Thoracic aorta (tissue), 2 donors: ENCODE data around the gene TSC2. TPM values are rescaled to one million over a fixed set of nuclear protein-coding genes. Genes with fewer than 3 reads are reported as not detected.

Experiments used
- ATAC-seq: fragments of 150-250 bp; one replicate; pipeline ENCODE4 v1.8.0; 2017; ENCODE audit warnings: low read depth; ENCODE audit not compliant: insufficient number of reproducible peaks, low FRiP score
- DNase-seq: peaks from one replicate; pipeline ENCODE4 v3.0.0-alpha.2; 2020; ENCODE audit warnings: low spot score
- H3K27ac ChIP-seq, 2 donors: fragments of 200-600 bp; sonication (generic); 1 replicate in 1 of 2; 2 replicates in 1 of 2; pipeline ENCODE4 v1.5.1; 2016; ENCODE audit warnings: mild to moderate bottlenecking in 2 of 2, moderate library complexity in 2 of 2
- H3K27me3 ChIP-seq: fragments of 200-600 bp; sonication (generic); replicated peaks from 2 replicates; pipeline ENCODE4 v1.6.0; 2016; ENCODE audit warnings: mild to moderate bottlenecking; ENCODE audit not compliant: insufficient read depth
- H3K36me3 ChIP-seq: fragments of 200-600 bp; sonication (generic); one replicate; pipeline ENCODE4 v1.5.1; 2016
- H3K4me1 ChIP-seq, 2 donors: fragments of 200-600 bp; sonication (generic); 1 replicate in 1 of 2; 2 replicates in 1 of 2; pipeline versions ENCODE4 v1.5.1 to v1.6.0; 2016; ENCODE audit warnings: low read depth in 2 of 2, mild to moderate bottlenecking in 1 of 2; ENCODE audit not compliant: control insufficient read depth in 1 of 2
- H3K4me3 ChIP-seq: fragments of 200-600 bp; sonication (generic); 2 replicates; pipeline ENCODE4 v1.5.1; 2016; ENCODE audit warnings: mild to moderate bottlenecking
- H3K9me3 ChIP-seq: fragments of 200-600 bp; sonication (generic); 2 replicates; pipeline ENCODE4 v1.5.1; 2016
- CTCF ChIP-seq: fragments of 200-600 bp; sonication (generic); IDR thresholded peaks from one replicate; pipeline ENCODE4 v1.5.1; 2019; ENCODE audit warnings: antibody characterized with exemption
- total RNA-seq, 2 donors: library from RNA; depleted of rRNA; stranded (reverse); fragments of >200 nt; gene quantifications; one replicate each; pipeline versions ENCODE4 v1.1.0 to v1.2.3, GENCODE V29; 2016

TSC2 gene
- total RNA-seq, 2 donors from 2014 or later, result 112 to 123 TPM

DNA sequence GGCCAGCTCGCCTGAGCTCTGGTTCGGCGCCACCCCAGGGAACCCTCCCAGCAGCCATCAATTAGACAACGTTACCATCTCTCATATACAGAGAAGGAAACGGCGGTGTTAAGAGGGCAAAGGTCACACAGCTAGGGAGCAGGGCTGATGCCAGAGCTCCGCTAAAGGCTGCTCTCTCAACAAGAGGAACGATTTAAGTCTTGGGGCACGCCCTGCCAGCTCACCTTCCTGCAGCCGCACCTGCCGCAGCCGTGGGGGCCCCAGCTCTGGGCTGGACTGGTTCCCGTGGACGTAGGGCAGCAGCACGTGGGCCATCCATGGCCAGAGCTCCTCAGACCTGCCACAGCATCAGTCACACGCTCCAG is 44.5 kb downstream of the TSC2 start:
- no peak overlapping the region for H3K27ac ChIP-seq
- peaks cover 89% of the 10 kb centered on the region for H3K36me3 ChIP-seq
- DNase-seq (no peak), ATAC-seq (no peak)
- H3K9me3 ChIP-seq, result no peaks in the 10 kb centered on the region
- no peaks in the 10 kb centered on the region for H3K4me1 ChIP-seq
- no peaks in the 10 kb centered on the region for H3K27me3 ChIP-seq
- no peak for TF ChIP-seq CTCF
- no peak overlapping the region for H3K4me3 ChIP-seq

GRCh38 chr16:2092866-2093265 is 45.1 kb downstream of the TSC2 start:
- Histone ChIP-seq H3K27me3 (no peaks in the 10 kb centered on the region), H3K9me3 (no peaks in the 10 kb centered on the region), H3K36me3 (peaks cover 95% of the 10 kb centered on the region), H3K4me3 (no peak overlapping the region), H3K4me1 (no peaks in the 10 kb centered on the region), H3K27ac (no peak overlapping the region)
- ATAC-seq (no peak), DNase-seq (no peak)
- TF ChIP-seq CTCF, result no peak

- DNase-seq (no peak), ATAC-seq (no peak)
- Histone ChIP-seq H3K27me3 (no peaks in the 10 kb centered on the region), H3K9me3 (no peaks in the 10 kb centered on the region), H3K4me1 (no peaks in the 10 kb centered on the region), H3K4me3 (no peak overlapping the region), H3K36me3 (peaks cover 86% of the 10 kb centered on the region), H3K27ac (no peak overlapping the region)
- no peak for TF ChIP-seq CTCF
Observed at GRCh38 chr16:2093793-2094192, 46.0 kb downstream of the TSC2 start.

- H3K27me3 ChIP-seq, result no peaks in the 10 kb centered on the region
- no peak for TF ChIP-seq CTCF
- peaks cover 84% of the 10 kb centered on the region for H3K36me3 ChIP-seq
- ATAC-seq (peak; percentile 72), DNase-seq (no peak)
- peak overlapping the region in 1 of 2 donors; percentile 68 for H3K27ac ChIP-seq
- H3K9me3 ChIP-seq, result no peaks in the 10 kb centered on the region
- no peak overlapping the region for H3K4me3 ChIP-seq
- H3K4me1 ChIP-seq, result no peaks in the 10 kb centered on the region
Observed at GRCh38 chr16:2095315-2095853, 47.6 kb downstream of the TSC2 start.

GRCh38 chr16:2095918-2096582 is 48.3 kb downstream of the TSC2 start:
- Histone ChIP-seq H3K4me1 (no peaks in the 10 kb centered on the region), H3K27ac (no peak overlapping the region), H3K27me3 (no peaks in the 10 kb centered on the region), H3K36me3 (peaks cover 85% of the 10 kb centered on the region), H3K9me3 (no peaks in the 10 kb centered on the region), H3K4me3 (no peak overlapping the region)
- ATAC-seq (no peak), DNase-seq (no peak)
- TF ChIP-seq CTCF, result no peak
